ENCODE data around the gene FGFR2. TPM values are rescaled to one million over a fixed set of nuclear protein-coding genes. Genes with fewer than 3 reads are reported as not detected.

Gene FGFR2
- total RNA-seq, 1 donor from 2014 or later: 4.5 TPM

DNA sequence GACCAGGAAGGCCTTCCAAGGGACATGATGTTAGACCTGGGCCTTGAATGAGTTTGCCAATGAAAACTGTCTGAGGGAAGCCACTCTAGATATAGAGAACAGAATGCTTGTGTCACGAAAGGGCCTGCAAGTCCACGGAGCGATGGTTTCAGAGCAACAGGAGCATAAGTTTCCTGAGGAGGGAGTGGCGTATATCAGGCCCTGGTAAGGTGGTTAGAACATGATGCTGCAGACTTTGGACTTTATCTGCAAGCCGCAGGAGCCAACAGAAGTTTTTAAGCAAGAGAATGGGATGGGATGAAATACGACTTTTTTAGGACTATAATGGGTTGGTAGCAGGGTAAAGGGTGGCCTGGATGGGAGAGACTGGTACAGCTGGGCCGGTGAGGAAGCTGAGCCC is 136.0 kb downstream of the FGFR2 start:
- Histone ChIP-seq H3K36me3 (ENCODE audit: control insufficient read depth, insufficient read depth, low read length) (no peaks in the 10 kb centered on the region), H3K4me3 (ENCODE audit: low read depth, low read length) (no peak overlapping the region), H3K27me3 (ENCODE audit: control insufficient read depth, insufficient read depth, low read length) (no peaks in the 10 kb centered on the region)
- TF ChIP-seq, protein P1, sequence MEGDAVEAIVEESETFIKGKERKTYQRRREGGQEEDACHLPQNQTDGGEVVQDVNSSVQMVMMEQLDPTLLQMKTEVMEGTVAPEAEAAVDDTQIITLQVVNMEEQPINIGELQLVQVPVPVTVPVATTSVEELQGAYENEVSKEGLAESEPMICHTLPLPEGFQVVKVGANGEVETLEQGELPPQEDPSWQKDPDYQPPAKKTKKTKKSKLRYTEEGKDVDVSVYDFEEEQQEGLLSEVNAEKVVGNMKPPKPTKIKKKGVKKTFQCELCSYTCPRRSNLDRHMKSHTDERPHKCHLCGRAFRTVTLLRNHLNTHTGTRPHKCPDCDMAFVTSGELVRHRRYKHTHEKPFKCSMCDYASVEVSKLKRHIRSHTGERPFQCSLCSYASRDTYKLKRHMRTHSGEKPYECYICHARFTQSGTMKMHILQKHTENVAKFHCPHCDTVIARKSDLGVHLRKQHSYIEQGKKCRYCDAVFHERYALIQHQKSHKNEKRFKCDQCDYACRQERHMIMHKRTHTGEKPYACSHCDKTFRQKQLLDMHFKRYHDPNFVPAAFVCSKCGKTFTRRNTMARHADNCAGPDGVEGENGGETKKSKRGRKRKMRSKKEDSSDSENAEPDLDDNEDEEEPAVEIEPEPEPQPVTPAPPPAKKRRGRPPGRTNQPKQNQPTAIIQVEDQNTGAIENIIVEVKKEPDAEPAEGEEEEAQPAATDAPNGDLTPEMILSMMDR (IDR thresholded peaks at IDR 0.05; ENCODE audit: insufficient read depth, low read length, poor library complexity, severe bottlenecking): no peak
- DNase-seq (ENCODE audit: low read depth): no peak

DNA sequence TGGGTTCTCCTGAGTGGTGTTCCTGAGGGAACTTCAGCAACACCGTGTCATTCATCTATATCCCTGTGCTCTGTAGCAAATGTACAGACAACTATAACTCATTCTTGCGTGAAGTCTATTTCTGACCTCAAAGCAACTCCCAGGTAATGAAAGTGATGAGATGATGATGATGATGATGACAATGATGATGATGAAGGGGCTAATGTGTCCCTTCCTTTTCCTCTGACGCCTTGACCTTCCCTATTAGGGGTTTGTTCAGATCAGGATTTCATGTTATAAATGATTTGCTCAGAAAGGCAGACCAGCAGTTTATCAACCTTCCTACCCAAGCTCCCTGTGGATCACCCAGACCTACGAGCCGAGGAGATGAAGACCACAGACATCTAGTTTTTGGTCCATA is 136.9 kb downstream of the FGFR2 start:
- no peak overlapping the region for H3K4me3 ChIP-seq (ENCODE audit: low read depth, low read length)
- H3K36me3 ChIP-seq (ENCODE audit: control insufficient read depth, insufficient read depth, low read length): no peaks in the 10 kb centered on the region
- H3K27me3 ChIP-seq (ENCODE audit: control insufficient read depth, insufficient read depth, low read length): no peaks in the 10 kb centered on the region
- no peak for DNase-seq (ENCODE audit: low read depth)
- TF ChIP-seq, protein P1 (IDR thresholded peaks at IDR 0.05; ENCODE audit: insufficient read depth, low read length, poor library complexity, severe bottlenecking): no peak

DNA sequence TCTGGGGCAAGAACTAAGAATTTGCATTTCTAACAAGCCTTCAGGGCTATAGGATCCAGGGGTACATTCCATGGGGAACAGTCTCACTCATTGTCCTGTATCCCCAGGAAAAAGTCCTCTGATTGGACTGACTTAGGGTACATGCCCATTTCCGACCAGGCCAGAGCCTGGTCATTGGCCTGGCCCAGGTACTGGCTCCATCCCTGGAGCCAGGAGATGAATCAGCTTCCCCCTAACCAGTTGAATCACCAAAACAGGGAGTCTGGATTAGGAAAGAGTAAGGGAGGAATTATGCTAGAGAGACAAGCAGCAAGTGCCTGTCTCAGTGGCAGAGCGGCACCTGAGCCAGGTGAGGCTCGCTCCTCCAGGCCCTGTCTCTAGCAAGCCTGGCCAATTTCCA is 137.5 kb downstream of the FGFR2 start:
- TF ChIP-seq, protein P1 (IDR thresholded peaks at IDR 0.05; ENCODE audit: insufficient read depth, low read length, poor library complexity, severe bottlenecking): no peak
- no peaks in the 10 kb centered on the region for H3K27me3 ChIP-seq (ENCODE audit: control insufficient read depth, insufficient read depth, low read length)
- no peaks in the 10 kb centered on the region for H3K36me3 ChIP-seq (ENCODE audit: control insufficient read depth, insufficient read depth, low read length)
- H3K4me3 ChIP-seq (ENCODE audit: low read depth, low read length): no peak overlapping the region
- no peak for DNase-seq (ENCODE audit: low read depth)

DNA sequence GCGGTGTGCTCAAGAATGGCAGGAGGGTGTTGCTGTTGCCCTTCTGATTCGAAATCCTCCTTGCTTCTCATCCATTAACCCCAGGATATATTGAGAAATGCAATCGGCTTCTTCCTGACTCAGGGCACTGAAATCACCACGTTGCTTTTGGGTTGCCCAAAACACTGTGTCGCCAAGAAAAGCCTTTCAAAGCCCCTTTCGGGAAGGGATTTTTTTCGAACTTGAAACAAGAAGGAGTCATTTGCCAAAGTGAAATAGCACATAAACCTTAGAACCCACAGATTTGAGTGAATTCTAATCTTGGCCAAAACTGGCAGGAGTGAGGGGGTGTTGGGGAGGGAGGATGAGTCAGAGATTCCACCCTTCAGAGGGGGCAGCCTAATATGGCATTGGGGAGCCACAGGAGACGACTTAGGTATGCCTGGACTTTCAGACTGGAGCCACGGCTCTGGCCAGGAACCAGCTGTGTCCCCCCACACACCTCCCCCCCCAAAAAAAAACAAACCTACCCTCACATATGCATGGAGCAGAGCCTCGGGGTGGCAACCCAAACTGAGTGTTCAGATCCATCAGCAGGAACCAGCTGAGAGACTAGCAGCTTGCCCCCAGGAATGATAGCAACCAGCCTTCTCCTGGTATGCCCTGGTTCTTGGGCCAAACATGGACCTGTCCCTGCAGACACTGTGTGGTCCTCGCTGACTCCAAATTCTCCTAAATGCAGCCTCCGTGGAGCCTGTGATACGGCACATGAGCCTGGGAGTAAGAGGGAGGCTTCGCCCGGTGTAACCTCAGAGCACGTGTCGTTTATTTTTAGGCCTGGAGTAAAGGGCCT is 138.4 kb downstream of the FGFR2 start:
- TF ChIP-seq, protein P1 (IDR thresholded peaks at IDR 0.05; ENCODE audit: insufficient read depth, low read length, poor library complexity, severe bottlenecking): no peak
- H3K36me3 ChIP-seq (ENCODE audit: control insufficient read depth, insufficient read depth, low read length): no peaks in the 10 kb centered on the region
- DNase-seq (ENCODE audit: low read depth): no peak
- no peaks in the 10 kb centered on the region for H3K27me3 ChIP-seq (ENCODE audit: control insufficient read depth, insufficient read depth, low read length)
- H3K4me3 ChIP-seq (ENCODE audit: low read depth, low read length): no peak overlapping the region

DNA sequence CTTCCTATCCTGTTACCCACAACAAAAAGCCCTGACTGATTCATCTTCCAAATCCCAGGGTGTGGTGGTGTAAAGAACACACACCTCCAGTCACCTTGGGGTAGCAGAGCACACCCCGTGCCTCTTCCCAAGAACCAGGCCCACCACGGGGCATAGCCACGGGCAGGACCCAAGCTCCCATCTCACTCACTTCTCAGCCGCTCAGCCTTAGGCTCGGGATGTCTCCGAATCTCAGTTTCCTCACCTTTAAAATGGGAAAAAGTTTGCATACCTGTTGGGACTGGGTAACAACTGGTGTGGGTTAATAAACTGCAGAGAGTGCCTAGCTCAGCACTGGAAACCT is 139.0 kb downstream of the FGFR2 start:
- DNase-seq (ENCODE audit: low read depth): no peak
- no peaks in the 10 kb centered on the region for H3K27me3 ChIP-seq (ENCODE audit: control insufficient read depth, insufficient read depth, low read length)
- TF ChIP-seq, protein P1 (IDR thresholded peaks at IDR 0.05; ENCODE audit: insufficient read depth, low read length, poor library complexity, severe bottlenecking): no peak
- H3K36me3 ChIP-seq (ENCODE audit: control insufficient read depth, insufficient read depth, low read length): no peaks in the 10 kb centered on the region
- no peak overlapping the region for H3K4me3 ChIP-seq (ENCODE audit: low read depth, low read length)

DNA sequence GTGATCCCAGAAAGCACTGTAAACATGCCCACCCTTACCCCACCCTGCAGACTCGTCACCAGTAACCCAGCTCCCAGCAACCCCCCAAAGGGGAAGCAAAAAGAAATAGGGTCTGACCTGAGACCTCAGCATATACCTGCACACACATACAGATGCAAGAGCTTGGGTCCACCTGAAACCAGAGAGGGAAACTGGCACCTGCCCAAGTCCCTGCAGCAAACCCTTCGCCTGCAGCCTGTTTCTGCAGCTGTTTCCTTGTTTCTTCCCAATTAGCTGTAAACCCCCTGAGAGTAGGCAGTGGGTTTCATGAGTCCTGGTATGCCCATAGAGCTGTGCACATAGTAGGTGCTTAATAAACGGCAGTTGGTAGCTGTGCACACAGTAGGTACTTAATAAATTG is 140.5 kb downstream of the FGFR2 start:
- TF ChIP-seq, protein P1 (IDR thresholded peaks at IDR 0.05; ENCODE audit: insufficient read depth, low read length, poor library complexity, severe bottlenecking): no peak
- no peaks in the 10 kb centered on the region for H3K27me3 ChIP-seq (ENCODE audit: control insufficient read depth, insufficient read depth, low read length)
- H3K4me3 ChIP-seq (ENCODE audit: low read depth, low read length): no peak overlapping the region
- H3K36me3 ChIP-seq (ENCODE audit: control insufficient read depth, insufficient read depth, low read length): no peaks in the 10 kb centered on the region
- DNase-seq (ENCODE audit: low read depth): no peak

Data from kidney epithelial cell (primary cell).